Naive thymus-derived CD8-positive, alpha-beta T cell (primary cell): ENCODE measurements around the gene KYAT1. TPM values are rescaled to one million over a fixed set of nuclear protein-coding genes. Genes with fewer than 3 reads are reported as not detected.

Experiments used
- ATAC-seq, 2 donors: fragments of 150-1000 bp; cut with Tn5 transposase in 1 of 2; sonication (Bioruptor Pico), chemical (Tn5 transposase) in 1 of 2; 1 replicate in 1 of 2; 2 replicates in 1 of 2; pipeline ENCODE4 v1.10.0; 2021; ENCODE audit warnings: mild to moderate bottlenecking in 2 of 2, moderate library complexity in 2 of 2
- POLR2A ChIA-PET: fragments of 350-600 bp; sonication (Branson Sonifier 250); formaldehyde crosslinking; loops from one replicate; lab custom pipeline; 2021; ENCODE audit warnings: antibody characterized with exemption; lab: Charles Lee
- DNase-seq, 10 donors: peaks; one replicate each; pipeline versions ENCODE4 v3.0.0 to v3.0.0-alpha.2; 2020 to 2022
- H3K27ac Mint-ChIP-seq, 10 donors: one replicate each; pipeline ENCODE4 v1.8.0; 2020 to 2022; ENCODE audit warnings: mild to moderate bottlenecking in 10 of 10, mixed read lengths in 10 of 10, moderate library complexity in 4 of 10, inconsistent platforms in 1 of 10
- H3K27me3 Mint-ChIP-seq, 5 donors: one replicate each; pipeline ENCODE4 v1.8.0; 2021 to 2022; ENCODE audit warnings: mixed read lengths in 5 of 5
- H3K36me3 Mint-ChIP-seq, 3 donors: one replicate each; pipeline ENCODE4 v1.8.0; 2020 to 2022; ENCODE audit warnings: mixed read lengths in 3 of 3, mild to moderate bottlenecking in 2 of 3, inconsistent platforms in 1 of 3
- H3K4me1 Mint-ChIP-seq, 4 donors: one replicate each; pipeline ENCODE4 v1.8.0; 2021 to 2022; ENCODE audit warnings: mixed read lengths in 4 of 4
- H3K4me3 Mint-ChIP-seq, 10 donors: one replicate each; pipeline ENCODE4 v1.8.0; 2020 to 2022; ENCODE audit warnings: mild to moderate bottlenecking in 10 of 10, mixed read lengths in 10 of 10, moderate library complexity in 6 of 10, inconsistent platforms in 1 of 10
- H3K9me3 Mint-ChIP-seq, 9 donors: one replicate each; pipeline ENCODE4 v1.8.0; 2020 to 2022; ENCODE audit warnings: mixed read lengths in 9 of 9, mild to moderate bottlenecking in 3 of 9, inconsistent platforms in 1 of 9, moderate library complexity in 1 of 9
- polyA plus RNA-seq, 3 donors: library from polyadenylated mRNA; unstranded; fragments of 300-500 nt; fragmentation: Illumina TruSeq; gene quantifications; one replicate each; pipeline ENCODE4 v1.2.3, GENCODE V29; 2021
- total RNA-seq, 8 experiments: library from RNA in 2 of 8; stranded (reverse) in 2 of 8; gene quantifications; one replicate each; pipeline ENCODE4 v1.2.3 and lab custom pipeline; 2021 to 2026

The KYAT1 gene
- total and polyA plus RNA-seq, 5 experiments from 2014 or later: 9.3 to 15.9 (median 10.8) TPM

- H3K4me1 Mint-ChIP-seq: peaks cover 26 to 85% (median 75%) of the 10 kb centered on the region in 4 donors
- peaks cover 0 to 40% (median 4%) of the 10 kb centered on the region in 3 donors for H3K36me3 Mint-ChIP-seq
- peak overlapping the region; percentile 46 to 93 (median 84) for H3K27ac Mint-ChIP-seq
- H3K27me3 Mint-ChIP-seq: no peaks in the 10 kb centered on the region
- peak overlapping the region in 4 of 10 donors; percentile 22 to 27 (median 26) for H3K4me3 Mint-ChIP-seq
- ATAC-seq (no peak), DNase-seq (no peak)
- no peaks in the 10 kb centered on the region for H3K9me3 Mint-ChIP-seq
- POLR2A ChIA-PET: interaction anchor here (0.5 to 1.5 kb wide), 4 partner anchors 8 to 26 kb away, joined by 3 to 6 read pairs (median 4); partner anchors contain the start of genes KYAT1, LRRC8A and PHYHD1
Measured at GRCh38 chr9:128895556-128895955, 13.8 kb upstream of the KYAT1 start.

GRCh38 chr9:128894764-128895163, 13.0 kb upstream of the KYAT1 start:
- peak in 1 of 2 donors; percentile 50 for ATAC-seq

GRCh38 chr9:128893354-128893753, 11.6 kb upstream of the KYAT1 start:
- no peaks in the 10 kb centered on the region for H3K27me3 Mint-ChIP-seq
- H3K27ac Mint-ChIP-seq: peak overlapping the region; percentile 59 to 94 (median 92)
- DNase-seq: no peak
- no peaks in the 10 kb centered on the region for H3K9me3 Mint-ChIP-seq
- peaks cover 0 to 57% (median 6%) of the 10 kb centered on the region in 3 donors for H3K36me3 Mint-ChIP-seq
- H3K4me1 Mint-ChIP-seq: peaks cover 20 to 74% (median 64%) of the 10 kb centered on the region in 4 donors
- peak overlapping the region in 9 of 10 donors; percentile 50 to 78 (median 69) for H3K4me3 Mint-ChIP-seq
- peak; percentile 23 to 28 for ATAC-seq
- POLR2A ChIA-PET: interaction anchor here (0.6 to 3.7 kb wide), 3 partner anchors 8 to 69 kb away, joined by 3 to 23 read pairs (median 22); partner anchors contain the start of genes KYAT1 and LRRC8A

More at GRCh38 chr9:128894764-128895163, 13.0 kb upstream of the KYAT1 start:
- H3K9me3 Mint-ChIP-seq: no peaks in the 10 kb centered on the region
- H3K27ac Mint-ChIP-seq: peak overlapping the region in 9 of 10 donors; percentile 59 to 93 (median 85)
- peaks cover 24 to 79% (median 70%) of the 10 kb centered on the region in 4 donors for H3K4me1 Mint-ChIP-seq
- POLR2A ChIA-PET: interaction anchor here (0.6 kb wide), 1 partner anchor 9 kb away, joined by 3 read pairs; no protein-coding TSS in a partner anchor
- DNase-seq: peak in 2 of 10 donors; percentile 20 to 21
- H3K27me3 Mint-ChIP-seq: no peaks in the 10 kb centered on the region
- H3K36me3 Mint-ChIP-seq: peaks cover 0 to 48% (median 4%) of the 10 kb centered on the region in 3 donors
- H3K4me3 Mint-ChIP-seq: peak overlapping the region in 9 of 10 donors; percentile 0 to 70 (median 27)

DNA sequence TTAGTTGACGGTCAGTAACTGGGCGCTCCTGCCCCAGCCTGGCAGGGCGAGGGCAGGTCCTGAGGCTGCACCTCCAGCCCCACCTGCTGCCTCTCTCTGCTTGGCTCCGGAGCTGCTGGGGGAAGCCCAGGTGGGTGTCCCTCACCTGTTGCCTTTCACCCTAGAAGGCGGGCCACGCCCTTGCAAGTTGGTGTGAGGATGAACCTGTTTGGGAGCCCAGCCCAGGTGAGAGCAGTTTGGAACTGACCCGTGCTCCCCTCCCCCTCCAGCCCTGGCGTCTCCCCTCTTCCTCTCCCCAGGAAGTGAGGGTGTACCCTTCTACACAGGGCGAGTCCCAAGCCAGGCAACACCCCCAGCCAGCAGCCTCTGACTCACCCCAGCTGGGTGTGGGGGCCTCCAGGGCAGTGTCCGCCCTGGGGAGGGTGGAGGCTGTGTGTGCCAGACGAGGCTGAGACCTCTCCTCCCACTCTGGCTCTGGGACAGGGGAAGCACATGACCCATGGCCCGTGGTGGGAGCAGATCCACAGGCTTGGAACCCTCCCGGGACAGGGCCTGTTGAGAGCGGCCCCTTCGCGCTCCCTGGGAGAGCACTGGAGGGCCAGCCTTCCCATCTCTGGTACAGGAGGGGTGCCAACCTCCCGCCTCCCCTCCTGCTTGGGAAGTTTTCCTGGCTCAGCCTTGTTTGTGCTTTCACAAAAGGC, 10.6 kb upstream of the KYAT1 start:
- peaks cover 0 to 62% (median 4%) of the 10 kb centered on the region in 3 donors for H3K36me3 Mint-ChIP-seq
- peak overlapping the region in 5 of 10 donors; percentile 2 to 75 (median 19) for H3K4me3 Mint-ChIP-seq
- peaks cover 17 to 74% (median 64%) of the 10 kb centered on the region in 4 donors for H3K4me1 Mint-ChIP-seq
- no peaks in the 10 kb centered on the region for H3K27me3 Mint-ChIP-seq
- ATAC-seq (peak; percentile 64 to 71), DNase-seq (peak in 3 of 10 donors; percentile 11 to 65 (median 22))
- no peaks in the 10 kb centered on the region for H3K9me3 Mint-ChIP-seq
- H3K27ac Mint-ChIP-seq: peak overlapping the region in 9 of 10 donors; percentile 16 to 92 (median 81)
- POLR2A ChIA-PET: interaction anchor here (3.6 to 3.7 kb wide), 2 partner anchors 9 to 10 kb away, joined by 22 to 23 read pairs; partner anchors contain the start of genes KYAT1 and LRRC8A

DNA sequence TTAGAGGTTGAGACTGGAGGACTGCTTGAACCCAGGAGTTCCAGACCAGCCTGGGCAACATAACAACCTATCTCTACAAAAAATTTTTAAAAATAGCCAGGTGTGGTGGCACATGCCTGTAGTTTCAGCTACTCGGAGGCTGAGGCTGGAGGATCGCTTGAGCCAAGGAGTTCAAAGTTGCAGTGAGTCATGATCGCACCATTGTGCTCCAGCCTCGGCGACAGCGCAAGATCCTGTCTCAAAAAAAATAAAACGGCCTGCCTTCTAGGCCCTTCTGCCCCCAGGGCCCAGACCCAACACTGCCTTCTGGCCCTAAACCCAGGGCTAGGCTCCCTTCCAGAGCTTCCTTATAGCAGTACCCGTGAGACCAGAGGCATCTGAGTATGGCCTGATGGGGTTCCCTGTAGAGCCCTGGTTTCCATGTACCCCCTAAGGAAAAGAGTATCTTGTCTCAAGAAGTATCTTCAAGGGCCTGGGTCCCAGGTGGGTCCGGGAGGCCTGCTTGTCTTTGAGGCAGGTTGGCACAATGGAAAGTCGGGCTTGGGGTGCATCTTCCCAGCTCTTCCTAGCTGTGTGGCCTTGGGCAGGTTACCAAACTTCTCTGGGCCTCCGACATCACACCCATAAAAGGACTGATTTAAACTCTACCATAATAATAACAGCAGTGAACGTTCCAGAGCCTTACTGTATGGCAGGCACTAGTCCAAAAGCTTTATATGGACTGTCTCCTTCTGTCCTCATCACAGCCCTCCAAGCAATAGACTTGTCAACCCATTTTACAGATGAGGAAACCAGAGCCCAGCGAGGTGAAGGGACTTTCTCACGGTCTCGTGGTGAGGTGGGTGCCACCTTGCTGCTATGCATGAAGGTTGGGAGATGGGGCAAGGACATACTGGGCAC, 9.8 kb upstream of the KYAT1 start:
- Mint-ChIP-seq H3K4me3 (peak overlapping the region in 3 of 10 donors; percentile 19 to 22 (median 20)), H3K9me3 (no peaks in the 10 kb centered on the region), H3K36me3 (peaks cover 0 to 60% (median 4%) of the 10 kb centered on the region in 3 donors), H3K4me1 (peaks cover 19 to 76% (median 66%) of the 10 kb centered on the region in 4 donors), H3K27ac (peak overlapping the region; percentile 41 to 81 (median 71)), H3K27me3 (no peaks in the 10 kb centered on the region)
- no peak for ATAC-seq
- no peak for DNase-seq
- POLR2A ChIA-PET: interaction anchor here (0.9 to 3.7 kb wide), 3 partner anchors 9 to 34 kb away, joined by 7 to 23 read pairs (median 22); partner anchors contain the start of genes KYAT1 and LRRC8A

- POLR2A ChIA-PET: interaction anchor here (1.3 to 2.1 kb wide), 2 partner anchors 10 to 15 kb away, joined by 4 to 11 read pairs; no protein-coding TSS in a partner anchor
- no peak for DNase-seq
- peaks cover 35 to 81% (median 73%) of the 10 kb centered on the region in 4 donors for H3K4me1 Mint-ChIP-seq
- no peaks in the 10 kb centered on the region for H3K9me3 Mint-ChIP-seq
- ATAC-seq: no peak
- peaks cover 0 to 56% (median 8%) of the 10 kb centered on the region in 3 donors for H3K36me3 Mint-ChIP-seq
- peak overlapping the region in 4 of 10 donors; percentile 22 to 63 (median 41) for H3K27ac Mint-ChIP-seq
- no peaks in the 10 kb centered on the region for H3K27me3 Mint-ChIP-seq
- peak overlapping the region in 1 of 10 donors; percentile 45 for H3K4me3 Mint-ChIP-seq
Measured at GRCh38 chr9:128887914-128888350, 6.2 kb upstream of the KYAT1 start.

DNA sequence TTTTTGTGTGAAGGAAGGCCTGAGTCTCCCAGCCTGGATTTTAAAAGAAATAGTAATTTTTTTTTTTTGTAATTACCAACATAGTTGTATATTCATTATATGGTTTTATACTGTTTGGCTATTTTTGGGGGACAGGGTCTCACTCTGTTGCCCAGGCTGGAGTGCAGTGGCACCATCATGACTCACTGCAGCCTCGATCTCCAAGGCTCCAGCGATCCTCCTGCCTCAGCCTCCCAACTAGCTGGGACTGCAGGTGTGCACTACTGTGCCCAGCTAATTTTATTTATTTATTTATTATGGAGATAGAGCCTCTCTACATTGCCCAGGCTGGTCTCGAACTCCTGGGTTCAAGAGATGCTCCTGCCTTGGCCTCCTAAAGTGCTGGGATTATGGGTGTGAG, 5.3 kb upstream of the KYAT1 start:
- peaks cover 36 to 78% (median 71%) of the 10 kb centered on the region in 4 donors for H3K4me1 Mint-ChIP-seq
- H3K4me3 Mint-ChIP-seq: no peak overlapping the region
- POLR2A ChIA-PET: interaction anchor here (0.8 to 2.4 kb wide), 2 partner anchors 12 to 57 kb away, joined by 4 to 8 read pairs; partner anchors contain the start of gene SPOUT1
- H3K27me3 Mint-ChIP-seq: no peaks in the 10 kb centered on the region
- peak overlapping the region in 2 of 10 donors; percentile 4 to 58 for H3K27ac Mint-ChIP-seq
- no peaks in the 10 kb centered on the region for H3K9me3 Mint-ChIP-seq
- DNase-seq (no peak), ATAC-seq (no peak)
- H3K36me3 Mint-ChIP-seq: peaks cover 0 to 54% (median 8%) of the 10 kb centered on the region in 3 donors

DNA sequence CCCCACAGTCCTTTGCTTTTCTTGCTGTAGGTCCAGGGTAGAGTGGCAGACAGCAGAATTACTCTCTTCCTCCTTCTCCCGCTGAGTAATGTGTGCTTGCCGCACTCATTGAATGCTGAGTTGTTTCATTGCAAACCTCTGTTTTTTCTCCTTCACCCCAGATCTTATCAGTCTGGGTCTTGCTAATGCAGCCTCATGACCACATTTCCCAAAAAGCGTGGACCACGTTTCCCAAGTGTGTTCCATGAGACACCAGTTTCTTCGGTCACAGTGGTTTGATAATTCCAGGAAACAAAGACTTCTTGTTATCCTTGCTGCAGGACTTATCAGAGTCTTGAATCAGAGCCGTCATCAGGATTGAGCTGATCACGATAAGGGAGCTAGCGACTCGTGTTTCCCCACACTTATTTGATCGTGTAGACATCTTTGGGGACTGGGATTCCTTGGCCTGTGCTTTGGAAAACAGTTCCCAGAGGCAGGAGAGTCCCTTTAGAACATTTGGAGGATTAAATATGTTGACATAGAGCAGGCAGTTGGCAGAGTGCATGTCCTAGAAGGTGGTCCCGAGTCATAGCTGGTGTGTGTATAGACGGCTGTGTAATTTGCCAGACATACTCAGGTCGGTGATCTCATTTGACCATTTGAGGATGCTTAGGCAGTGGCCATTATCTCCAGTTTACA, 4.6 kb upstream of the KYAT1 start:
- H3K27me3 Mint-ChIP-seq: no peaks in the 10 kb centered on the region
- no peaks in the 10 kb centered on the region for H3K9me3 Mint-ChIP-seq
- POLR2A ChIA-PET: interaction anchor here (0.8 to 2.4 kb wide), 3 partner anchors 12 to 57 kb away, joined by 3 to 8 read pairs (median 4); partner anchors contain the start of gene SPOUT1
- peaks cover 37 to 77% (median 65%) of the 10 kb centered on the region in 4 donors for H3K4me1 Mint-ChIP-seq
- H3K36me3 Mint-ChIP-seq: peaks cover 0 to 52% (median 8%) of the 10 kb centered on the region in 3 donors
- DNase-seq (no peak), ATAC-seq (no peak)
- peak overlapping the region in 8 of 10 donors; percentile 8 to 96 (median 77) for H3K27ac Mint-ChIP-seq
- H3K4me3 Mint-ChIP-seq: peak overlapping the region in 5 of 10 donors; percentile 29 to 95 (median 42)

DNA sequence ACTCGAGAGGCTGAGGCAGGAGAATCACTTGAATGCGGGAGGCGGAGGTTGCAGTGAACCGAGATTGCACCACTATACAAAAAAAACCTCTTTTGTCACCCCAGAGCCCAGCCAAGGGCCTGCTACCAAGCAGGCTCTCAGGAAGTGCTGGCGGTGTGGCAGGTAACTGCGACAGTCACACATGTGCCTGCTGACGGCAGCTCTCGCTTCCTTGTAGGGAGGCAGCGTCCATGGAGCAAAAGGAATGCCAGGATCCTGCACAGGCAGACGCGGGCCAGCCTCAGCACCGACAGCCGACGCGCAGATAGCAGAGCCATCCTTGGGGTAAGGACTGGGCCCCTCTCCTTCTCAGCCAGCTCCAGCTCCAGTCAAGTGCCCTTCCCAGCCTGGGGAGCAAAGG, 4.0 kb upstream of the KYAT1 start:
- H3K27me3 Mint-ChIP-seq: no peaks in the 10 kb centered on the region
- H3K36me3 Mint-ChIP-seq: peaks cover 0 to 48% (median 8%) of the 10 kb centered on the region in 3 donors
- H3K4me3 Mint-ChIP-seq: peak overlapping the region in 7 of 10 donors; percentile 42 to 98 (median 64)
- no peak for DNase-seq
- ATAC-seq: no peak
- POLR2A ChIA-PET: interaction anchor here (1.3 to 2.4 kb wide), 3 partner anchors 13 to 37 kb away, joined by 3 to 8 read pairs (median 5); no protein-coding TSS in a partner anchor
- H3K9me3 Mint-ChIP-seq: no peaks in the 10 kb centered on the region
- peaks cover 39 to 77% (median 68%) of the 10 kb centered on the region in 4 donors for H3K4me1 Mint-ChIP-seq
- H3K27ac Mint-ChIP-seq: peak overlapping the region; percentile 71 to 99 (median 90)

DNA sequence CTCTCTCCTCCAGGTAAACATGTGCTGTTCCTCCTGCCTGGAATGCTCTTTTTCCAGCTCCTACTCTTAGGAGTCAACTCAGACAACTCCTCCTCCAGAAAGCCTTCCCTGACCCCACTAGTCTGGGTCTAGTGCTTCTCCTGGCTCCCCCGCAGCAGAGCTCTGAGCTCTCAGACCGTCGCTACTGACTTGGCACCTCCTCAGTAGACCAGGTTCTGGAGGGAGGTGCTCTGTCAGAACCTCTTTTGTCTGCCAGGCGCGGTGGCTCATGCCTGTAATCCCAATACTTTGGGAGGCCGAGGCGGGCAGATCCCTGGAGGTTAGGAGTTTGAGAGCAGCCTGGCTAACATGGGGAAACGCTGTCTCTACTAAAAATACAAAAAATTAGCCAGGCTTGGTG, 3.6 kb upstream of the KYAT1 start:
- H3K9me3 Mint-ChIP-seq: no peaks in the 10 kb centered on the region
- peak overlapping the region; percentile 66 to 99 (median 90) for H3K27ac Mint-ChIP-seq
- DNase-seq: no peak
- POLR2A ChIA-PET: interaction anchor here (0.5 to 2.4 kb wide), 5 partner anchors 13 to 614 kb away, joined by 3 to 8 read pairs (median 3); no protein-coding TSS in a partner anchor
- no peak for ATAC-seq
- H3K4me3 Mint-ChIP-seq: peak overlapping the region in 9 of 10 donors; percentile 3 to 98 (median 53)
- H3K4me1 Mint-ChIP-seq: peaks cover 38 to 77% (median 67%) of the 10 kb centered on the region in 4 donors
- peaks cover 0 to 44% (median 8%) of the 10 kb centered on the region in 3 donors for H3K36me3 Mint-ChIP-seq
- no peaks in the 10 kb centered on the region for H3K27me3 Mint-ChIP-seq

DNA sequence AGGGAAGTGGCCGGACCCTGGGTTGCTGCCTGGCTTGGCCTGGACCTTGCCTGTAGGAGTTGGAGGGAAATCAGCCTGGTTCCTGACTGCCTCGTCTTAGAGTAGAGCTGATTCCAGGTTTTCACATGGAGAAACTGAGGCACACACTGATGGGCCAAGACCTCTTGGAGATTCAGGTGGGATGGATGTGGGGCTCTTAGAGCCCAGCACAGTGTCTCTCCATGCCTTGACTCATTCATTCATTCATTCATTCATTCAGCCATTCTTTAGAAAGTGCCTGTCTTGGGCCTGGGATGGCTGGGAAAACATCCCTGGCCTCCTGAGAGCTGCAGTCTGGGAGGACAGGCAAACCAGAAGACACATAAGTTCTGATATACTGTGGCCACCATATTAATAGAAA, 2.4 kb upstream of the KYAT1 start:
- Mint-ChIP-seq H3K27me3 (no peaks in the 10 kb centered on the region), H3K4me3 (peak overlapping the region; percentile 91 to 98 (median 95)), H3K27ac (peak overlapping the region; percentile 37 to 99 (median 90)), H3K4me1 (peaks cover 39 to 84% (median 70%) of the 10 kb centered on the region in 4 donors), H3K36me3 (peaks cover 0 to 35% (median 8%) of the 10 kb centered on the region in 3 donors), H3K9me3 (no peaks in the 10 kb centered on the region)
- POLR2A ChIA-PET: interaction anchor here (0.6 to 1.9 kb wide), 5 partner anchors 14 to 151 kb away, joined by 3 to 5 read pairs (median 4); no protein-coding TSS in a partner anchor
- ATAC-seq: no peak
- DNase-seq: no peak
